CD8-positive, alpha-beta memory T cell (primary cell): ENCODE results near the gene STK11. TPM values are rescaled to one million over a fixed set of nuclear protein-coding genes. Genes with fewer than 3 reads are reported as not detected.
A peak's percentile ranks its signal among the peaks of the same experiment; 100 is the strongest.

Source experiments
- CTCF ChIA-PET: fragments of 350-600 bp; sonication (Branson Sonifier 250); formaldehyde crosslinking; loops from one replicate; lab custom pipeline; 2021; ENCODE audit warnings: antibody characterized with exemption; lab: Charles Lee
- POLR2A ChIA-PET: fragments of 350-600 bp; sonication (Branson Sonifier 250); formaldehyde crosslinking; loops from one replicate; lab custom pipeline; 2021; ENCODE audit warnings: antibody characterized with exemption; lab: Charles Lee
- DNase-seq, 5 donors: peaks; one replicate each; pipeline versions ENCODE4 v3.0.0 to v3.0.0-alpha.2; 2020 to 2022; ENCODE audit warnings: mixed read lengths in 1 of 5
- H3K27ac ChIP-seq: one replicate; pipeline ENCODE4 v1.7.0; 2013; ENCODE audit warnings: low read depth, mild to moderate bottlenecking, low read length, moderate library complexity
- H3K27me3 ChIP-seq: 2 replicates; pipeline ENCODE4 v1.7.0; 2013; ENCODE audit warnings: low read length, mild to moderate bottlenecking; ENCODE audit not compliant: insufficient read depth, poor library complexity, severe bottlenecking
- H3K36me3 ChIP-seq: 2 replicates; pipeline ENCODE4 v1.7.0; 2013; ENCODE audit warnings: mild to moderate bottlenecking, low read length, moderate library complexity; ENCODE audit not compliant: insufficient read depth
- H3K4me1 ChIP-seq: 2 replicates; pipeline ENCODE4 v1.7.0; 2013; ENCODE audit warnings: mild to moderate bottlenecking, low read length, moderate library complexity; ENCODE audit not compliant: insufficient read depth
- H3K4me3 ChIP-seq: 2 replicates; pipeline ENCODE4 v1.7.0; 2013; ENCODE audit warnings: mild to moderate bottlenecking, low read length
- H3K9me3 ChIP-seq: 2 replicates; pipeline ENCODE4 v1.7.0; 2013; ENCODE audit warnings: mild to moderate bottlenecking, low read length
- H3K27ac Mint-ChIP-seq, 8 donors: one replicate each; pipeline ENCODE4 v1.8.0; 2020 to 2021; ENCODE audit warnings: mixed read lengths in 8 of 8, mild to moderate bottlenecking in 6 of 8, inconsistent platforms in 3 of 8, moderate library complexity in 3 of 8
- H3K27me3 Mint-ChIP-seq, 2 donors: one replicate each; pipeline ENCODE4 v1.8.0; 2020 to 2021; ENCODE audit warnings: mixed read lengths in 2 of 2, mild to moderate bottlenecking in 1 of 2, moderate library complexity in 1 of 2
- H3K36me3 Mint-ChIP-seq, 3 donors: one replicate each; pipeline ENCODE4 v1.8.0; 2020 to 2021; ENCODE audit warnings: mixed read lengths in 3 of 3, inconsistent platforms in 1 of 3, mild to moderate bottlenecking in 1 of 3
- H3K4me1 Mint-ChIP-seq, 3 donors: one replicate each; pipeline ENCODE4 v1.8.0; 2020 to 2021; ENCODE audit warnings: mixed read lengths in 3 of 3, inconsistent platforms in 1 of 3, mild to moderate bottlenecking in 1 of 3
- H3K4me3 Mint-ChIP-seq, 7 donors: one replicate each; pipeline ENCODE4 v1.8.0; 2020 to 2021; ENCODE audit warnings: mixed read lengths in 7 of 7, mild to moderate bottlenecking in 6 of 7, moderate library complexity in 4 of 7, inconsistent platforms in 2 of 7
- H3K9me3 Mint-ChIP-seq, 5 donors: one replicate each; pipeline ENCODE4 v1.8.0; 2020 to 2022; ENCODE audit warnings: mixed read lengths in 5 of 5, mild to moderate bottlenecking in 3 of 5, moderate library complexity in 2 of 5, inconsistent platforms in 1 of 5
- polyA plus RNA-seq: library from polyadenylated mRNA; unstranded; fragments of 300-500 nt; fragmentation: Illumina TruSeq; gene quantifications from one replicate; pipeline ENCODE4 v1.2.3, GENCODE V29; 2021
- total RNA-seq, 2 experiments: library from RNA; stranded (reverse); gene quantifications; one replicate each; pipeline ENCODE4 v1.2.3, GENCODE V29; 2021

The STK11 gene
- total and polyA plus RNA-seq, 3 experiments from 2014 or later = 37.0 to 69.7 (median 66.9) TPM

- ChIA-PET POLR2A (interaction anchor here (0.6 to 1.8 kb wide), 4 partner anchors 22 to 332 kb away, joined by 3 to 8 read pairs (median 4); partner anchors contain the start of gene CIRBP), CTCF (interaction anchor here (1.6 kb wide), 1 partner anchor 31 kb away, joined by 3 read pairs; the partner anchor contains the start of gene CIRBP)
- no peak within 1 kb of the TSS for H3K4me3 ChIP-seq
- Mint-ChIP-seq H3K4me1 (peaks cover 16 to 38% (median 19%) of the 10 kb centered on the region in 3 donors), H3K27me3 (peaks cover 6 to 8% of the 10 kb centered on the region in 2 donors), H3K27ac (peak within 1 kb of the TSS; percentile 37 to 91 (median 87)), H3K4me3 (peak within 1 kb of the TSS; percentile 54 to 92 (median 83)), H3K9me3 (no peaks in the 10 kb centered on the region), H3K36me3 (peaks cover 0 to 3% (median 0%) of the 10 kb centered on the region in 3 donors)
- no peak within 1 kb of the TSS for H3K27ac ChIP-seq
- no peaks in the 10 kb centered on the region for H3K27me3 ChIP-seq
- peaks cover 29% of the 10 kb centered on the region for H3K4me1 ChIP-seq
- H3K9me3 ChIP-seq = no peaks in the 10 kb centered on the region
- H3K36me3 ChIP-seq = no peaks in the 10 kb centered on the region
- peak in 3 of 5 donors; percentile 35 to 53 (median 46) for DNase-seq
Observed at GRCh38 chr19:1237754-1238368, 32.3 kb downstream of the STK11 start, which contains the start of gene CBARP. TSS of gene CBARP (minus strand) at chr19:1238005. CDS start at chr19:1236100, 1,905 bp downstream.

GRCh38 chr19:1238369-1239303 lies 33.1 kb downstream of the STK11 start:
- Mint-ChIP-seq H3K27me3 (peaks cover 6 to 8% of the 10 kb centered on the region in 2 donors), H3K27ac (peak overlapping the region; percentile 37 to 91 (median 87))
- POLR2A ChIA-PET = interaction anchor here (0.6 to 1.8 kb wide), 5 partner anchors 31 to 579 kb away, joined by 3 to 8 read pairs (median 3); partner anchors contain the start of gene CIRBP

GRCh38 chr19:1239420-1239795 lies 33.8 kb downstream of the STK11 start:
- Mint-ChIP-seq H3K9me3 (no peaks in the 10 kb centered on the region), H3K27me3 (peaks cover 6 to 8% of the 10 kb centered on the region in 2 donors), H3K27ac (peak overlapping the region in 7 of 8 donors; percentile 37 to 95 (median 89)), H3K4me3 (peak overlapping the region; percentile 54 to 92 (median 83)), H3K4me1 (peaks cover 17 to 46% (median 19%) of the 10 kb centered on the region in 3 donors), H3K36me3 (peaks cover 0 to 5% (median 0%) of the 10 kb centered on the region in 3 donors)
- ChIA-PET CTCF (interaction anchor here (1.0 to 1.6 kb wide), 4 partner anchors 16 to 184 kb away, joined by 3 to 4 read pairs (median 3); partner anchors contain the start of gene CIRBP), POLR2A (interaction anchor here (1.8 kb wide), 1 partner anchor 30 kb away, joined by 8 read pairs; the partner anchor contains the start of gene CIRBP)
- H3K4me3 ChIP-seq = no peak overlapping the region
- no peaks in the 10 kb centered on the region for H3K36me3 ChIP-seq
- H3K9me3 ChIP-seq = no peaks in the 10 kb centered on the region
- peak overlapping the region; percentile 48 for H3K27ac ChIP-seq
- peaks cover 42% of the 10 kb centered on the region for H3K4me1 ChIP-seq
- H3K27me3 ChIP-seq = no peaks in the 10 kb centered on the region
- DNase-seq = no peak

More at GRCh38 chr19:1238369-1239303, 33.1 kb downstream of the STK11 start:
- Mint-ChIP-seq H3K4me3 (peak overlapping the region; percentile 54 to 92 (median 83)), H3K4me1 (peaks cover 16 to 45% (median 19%) of the 10 kb centered on the region in 3 donors), H3K36me3 (peaks cover 0 to 4% (median 0%) of the 10 kb centered on the region in 3 donors), H3K9me3 (no peaks in the 10 kb centered on the region)
- CTCF ChIA-PET = interaction anchor here (1.0 to 1.6 kb wide), 4 partner anchors 15 to 183 kb away, joined by 3 to 4 read pairs (median 3); partner anchors contain the start of gene CIRBP
- no peaks in the 10 kb centered on the region for H3K9me3 ChIP-seq
- no peak overlapping the region for H3K4me3 ChIP-seq
- no peaks in the 10 kb centered on the region for H3K36me3 ChIP-seq
- no peaks in the 10 kb centered on the region for H3K27me3 ChIP-seq
- DNase-seq = peak in 1 of 5 donors; percentile 55
- peaks cover 34% of the 10 kb centered on the region for H3K4me1 ChIP-seq
- no peak overlapping the region for H3K27ac ChIP-seq

GRCh38 chr19:1239796-1240737 lies 34.5 kb downstream of the STK11 start:
- CTCF ChIA-PET = interaction anchor here (0.6 to 7.5 kb wide), 7 partner anchors 15 to 318 kb away, joined by 3 to 484 read pairs (median 3); partner anchors contain the start of gene CIRBP
- Histone ChIP-seq H3K27me3 (no peaks in the 10 kb centered on the region), H3K36me3 (no peaks in the 10 kb centered on the region), H3K9me3 (no peaks in the 10 kb centered on the region), H3K4me1 (peaks cover 49% of the 10 kb centered on the region), H3K27ac (peak overlapping the region; percentile 48), H3K4me3 (no peak overlapping the region)
- Mint-ChIP-seq H3K36me3 (peaks cover 0 to 7% (median 0%) of the 10 kb centered on the region in 3 donors), H3K9me3 (no peaks in the 10 kb centered on the region), H3K27ac (peak overlapping the region in 7 of 8 donors; percentile 37 to 95 (median 89)), H3K4me1 (peaks cover 20 to 51% (median 22%) of the 10 kb centered on the region in 3 donors), H3K4me3 (peak overlapping the region; percentile 54 to 93 (median 84)), H3K27me3 (peaks cover 6 to 8% of the 10 kb centered on the region in 2 donors)
- POLR2A ChIA-PET = interaction anchor here (0.6 to 2.4 kb wide), 3 partner anchors 29 to 48 kb away, joined by 3 to 22 read pairs (median 6); partner anchors contain the start of gene CIRBP
- peak; percentile 91 to 96 (median 94) for DNase-seq

GRCh38 chr19:1240925-1241324 lies 35.3 kb downstream of the STK11 start:
- POLR2A ChIA-PET = interaction anchor here (0.6 to 2.4 kb wide), 5 partner anchors 25 to 129 kb away, joined by 3 to 22 read pairs (median 3); partner anchors contain the start of gene CIRBP
- CTCF ChIA-PET = interaction anchor here (0.6 to 7.5 kb wide), 6 partner anchors 15 to 319 kb away, joined by 3 to 484 read pairs (median 3); partner anchors contain the start of gene CIRBP
- H3K4me1 ChIP-seq = peaks cover 53% of the 10 kb centered on the region
- Mint-ChIP-seq H3K27me3 (peaks cover 5 to 8% of the 10 kb centered on the region in 2 donors), H3K9me3 (no peaks in the 10 kb centered on the region), H3K4me3 (peak overlapping the region; percentile 30 to 93 (median 91)), H3K27ac (peak overlapping the region in 5 of 8 donors; percentile 89 to 98 (median 96)), H3K36me3 (peaks cover 0 to 7% (median 0%) of the 10 kb centered on the region in 3 donors), H3K4me1 (peaks cover 20 to 51% (median 22%) of the 10 kb centered on the region in 3 donors)
- no peak overlapping the region for H3K27ac ChIP-seq
- H3K36me3 ChIP-seq = no peaks in the 10 kb centered on the region
- no peak for DNase-seq
- H3K27me3 ChIP-seq = no peaks in the 10 kb centered on the region
- H3K4me3 ChIP-seq = peak overlapping the region; percentile 39
- no peaks in the 10 kb centered on the region for H3K9me3 ChIP-seq

- Histone ChIP-seq H3K27ac (peak within 1 kb of the TSS; percentile 43), H3K9me3 (no peaks in the 10 kb centered on the region), H3K4me1 (peaks cover 53% of the 10 kb centered on the region), H3K36me3 (no peaks in the 10 kb centered on the region), H3K27me3 (no peaks in the 10 kb centered on the region), H3K4me3 (peak within 1 kb of the TSS; percentile 39)
- peaks cover 5 to 8% of the 10 kb centered on the region in 2 donors for H3K27me3 Mint-ChIP-seq
- peak within 1 kb of the TSS; percentile 89 to 98 (median 94) for H3K27ac Mint-ChIP-seq
- ChIA-PET CTCF (interaction anchor here (1.0 to 7.5 kb wide), 5 partner anchors 16 to 177 kb away, joined by 3 to 484 read pairs (median 3); partner anchors contain the start of gene CIRBP), POLR2A (interaction anchor here (1.3 to 2.4 kb wide), 3 partner anchors 25 to 129 kb away, joined by 3 to 22 read pairs (median 8); partner anchors contain the start of gene CIRBP)
- H3K9me3 Mint-ChIP-seq = no peaks in the 10 kb centered on the region
- H3K4me1 Mint-ChIP-seq = peaks cover 20 to 53% (median 22%) of the 10 kb centered on the region in 3 donors
- DNase-seq = peak; percentile 83 to 93 (median 85)
- peaks cover 0 to 7% (median 0%) of the 10 kb centered on the region in 3 donors for H3K36me3 Mint-ChIP-seq
- peak within 1 kb of the TSS; percentile 84 to 93 (median 91) for H3K4me3 Mint-ChIP-seq
Observed at GRCh38 chr19:1241417-1242095, 36.0 kb downstream of the STK11 start, which contains the start of gene ATP5F1D. TSS of gene ATP5F1D (plus strand) at chr19:1241751. CDS start at chr19:1241851, 100 bp downstream.
